ENCODE measurements around the gene RPL38. TPM values are rescaled to one million over a fixed set of nuclear protein-coding genes. Genes with fewer than 3 reads are reported as not detected.

The RPL38 gene
- total RNA-seq, 6 experiments from 2014 or later = 660 to 867 (median 812) TPM

DNA sequence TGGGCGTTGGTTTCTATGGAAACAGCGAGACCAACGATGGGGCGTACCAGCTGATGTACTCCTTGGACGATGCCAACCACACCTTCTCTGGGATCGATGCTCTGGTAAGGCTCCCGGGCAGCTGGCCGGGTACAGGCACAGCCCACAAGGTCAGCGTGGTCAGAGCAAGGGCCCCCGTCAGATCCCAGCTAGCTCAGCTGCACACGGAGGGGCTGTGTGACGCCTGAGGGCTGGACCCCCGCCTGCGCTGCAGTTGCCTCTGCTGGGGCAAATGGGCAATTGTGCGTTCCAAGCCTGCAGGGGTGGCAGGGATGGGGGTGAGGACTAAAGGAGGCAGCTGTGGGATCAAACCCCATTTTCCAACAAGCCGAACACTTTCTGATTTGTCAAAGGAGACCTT lies 27.4 kb downstream of the RPL38 start:
- Mint-ChIP-seq H3K27ac (no peak overlapping the region), H3K9me3 (no peaks in the 10 kb centered on the region), H3K36me3 (ENCODE audit: low read depth) (no peaks in the 10 kb centered on the region), H3K4me3 (no peak overlapping the region), H3K4me1 (ENCODE audit: low read depth) (no peaks in the 10 kb centered on the region), H3K27me3 (ENCODE audit: insufficient read depth) (peaks cover 7% of the 10 kb centered on the region)
- TF ChIP-seq, protein P1, sequence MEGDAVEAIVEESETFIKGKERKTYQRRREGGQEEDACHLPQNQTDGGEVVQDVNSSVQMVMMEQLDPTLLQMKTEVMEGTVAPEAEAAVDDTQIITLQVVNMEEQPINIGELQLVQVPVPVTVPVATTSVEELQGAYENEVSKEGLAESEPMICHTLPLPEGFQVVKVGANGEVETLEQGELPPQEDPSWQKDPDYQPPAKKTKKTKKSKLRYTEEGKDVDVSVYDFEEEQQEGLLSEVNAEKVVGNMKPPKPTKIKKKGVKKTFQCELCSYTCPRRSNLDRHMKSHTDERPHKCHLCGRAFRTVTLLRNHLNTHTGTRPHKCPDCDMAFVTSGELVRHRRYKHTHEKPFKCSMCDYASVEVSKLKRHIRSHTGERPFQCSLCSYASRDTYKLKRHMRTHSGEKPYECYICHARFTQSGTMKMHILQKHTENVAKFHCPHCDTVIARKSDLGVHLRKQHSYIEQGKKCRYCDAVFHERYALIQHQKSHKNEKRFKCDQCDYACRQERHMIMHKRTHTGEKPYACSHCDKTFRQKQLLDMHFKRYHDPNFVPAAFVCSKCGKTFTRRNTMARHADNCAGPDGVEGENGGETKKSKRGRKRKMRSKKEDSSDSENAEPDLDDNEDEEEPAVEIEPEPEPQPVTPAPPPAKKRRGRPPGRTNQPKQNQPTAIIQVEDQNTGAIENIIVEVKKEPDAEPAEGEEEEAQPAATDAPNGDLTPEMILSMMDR (IDR thresholded peaks at IDR 0.05) = no peak
- no peak for DNase-seq

DNA sequence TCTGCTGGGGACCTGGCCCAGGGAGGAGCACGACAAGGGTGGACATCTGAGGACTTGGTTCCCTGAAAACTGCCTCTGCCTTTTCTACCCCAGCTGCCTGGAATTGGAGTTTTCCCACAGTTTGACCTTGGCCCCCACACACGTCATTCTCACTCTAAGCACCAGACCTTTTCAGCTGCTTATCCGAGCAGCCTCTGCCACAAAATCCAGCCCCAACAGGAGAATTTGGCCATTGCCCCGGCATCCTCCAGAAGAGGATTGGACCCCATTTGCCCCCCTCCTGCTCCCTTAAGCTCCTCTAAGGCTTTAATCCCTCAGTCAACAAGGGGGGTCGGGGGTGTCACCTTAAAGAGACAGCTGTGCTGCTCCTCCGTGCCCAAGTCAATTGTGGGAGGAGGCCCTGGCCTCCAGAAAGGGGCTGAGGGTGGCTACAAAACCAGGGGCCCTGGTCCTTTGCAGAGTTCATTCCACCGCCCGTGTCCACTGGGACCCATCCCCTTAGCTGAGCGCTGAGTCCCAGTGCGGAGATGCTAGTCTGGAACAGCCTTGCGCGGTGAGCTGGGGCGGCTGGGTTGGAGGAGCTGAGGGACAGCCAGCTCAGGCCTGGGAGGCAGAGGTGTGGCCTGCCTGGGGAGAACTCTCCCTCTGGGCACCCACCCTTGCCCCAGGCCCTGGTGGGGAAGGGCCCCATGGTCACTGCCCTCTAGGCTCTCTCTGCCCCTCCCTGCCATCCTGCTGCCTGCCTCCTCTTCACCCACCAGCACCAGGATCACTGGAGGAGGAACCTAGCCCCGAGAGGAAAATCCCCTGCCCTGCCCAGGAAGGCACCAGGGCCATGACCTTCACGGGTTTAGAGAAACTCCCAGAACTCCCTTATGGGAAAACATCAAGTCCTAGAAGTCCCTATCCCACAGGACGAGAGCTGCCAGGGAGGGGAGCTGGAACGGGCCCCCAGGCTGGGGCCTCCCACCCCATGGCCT lies 28.7 kb downstream of the RPL38 start:
- Mint-ChIP-seq H3K27me3 (ENCODE audit: insufficient read depth) (peaks cover 7% of the 10 kb centered on the region), H3K4me3 (no peak overlapping the region), H3K4me1 (ENCODE audit: low read depth) (no peaks in the 10 kb centered on the region), H3K36me3 (ENCODE audit: low read depth) (no peaks in the 10 kb centered on the region), H3K27ac (no peak overlapping the region), H3K9me3 (no peaks in the 10 kb centered on the region)
- TF ChIP-seq, protein P1 (IDR thresholded peaks at IDR 0.05) = no peak
- DNase-seq = no peak

DNA sequence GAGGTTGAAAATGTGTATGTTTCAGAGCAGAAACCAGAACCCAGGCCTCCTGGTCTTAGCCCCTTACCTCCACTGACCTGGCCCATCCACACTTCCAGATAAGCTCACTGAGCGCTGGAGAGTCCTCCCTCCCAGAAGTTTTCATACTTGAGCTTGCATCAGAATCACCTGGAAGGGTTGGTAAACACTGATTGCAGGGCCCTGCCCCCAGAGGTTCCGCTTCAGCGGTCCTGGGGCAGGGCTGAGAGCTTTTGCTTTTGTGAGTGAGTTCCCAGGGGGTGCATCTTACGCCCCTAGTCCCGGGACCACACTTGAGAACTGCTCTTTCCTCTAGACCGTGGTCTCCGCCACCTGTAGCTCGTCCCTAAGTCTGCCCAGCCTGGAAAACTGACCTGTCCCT lies 30.5 kb downstream of the RPL38 start:
- H3K4me1 Mint-ChIP-seq (ENCODE audit: low read depth) = no peaks in the 10 kb centered on the region
- H3K27me3 Mint-ChIP-seq (ENCODE audit: insufficient read depth) = peaks cover 7% of the 10 kb centered on the region
- TF ChIP-seq, protein P1 (IDR thresholded peaks at IDR 0.05) = no peak
- no peaks in the 10 kb centered on the region for H3K9me3 Mint-ChIP-seq
- DNase-seq = no peak
- no peaks in the 10 kb centered on the region for H3K36me3 Mint-ChIP-seq (ENCODE audit: low read depth)
- H3K27ac Mint-ChIP-seq = no peak overlapping the region
- H3K4me3 Mint-ChIP-seq = no peak overlapping the region

DNA sequence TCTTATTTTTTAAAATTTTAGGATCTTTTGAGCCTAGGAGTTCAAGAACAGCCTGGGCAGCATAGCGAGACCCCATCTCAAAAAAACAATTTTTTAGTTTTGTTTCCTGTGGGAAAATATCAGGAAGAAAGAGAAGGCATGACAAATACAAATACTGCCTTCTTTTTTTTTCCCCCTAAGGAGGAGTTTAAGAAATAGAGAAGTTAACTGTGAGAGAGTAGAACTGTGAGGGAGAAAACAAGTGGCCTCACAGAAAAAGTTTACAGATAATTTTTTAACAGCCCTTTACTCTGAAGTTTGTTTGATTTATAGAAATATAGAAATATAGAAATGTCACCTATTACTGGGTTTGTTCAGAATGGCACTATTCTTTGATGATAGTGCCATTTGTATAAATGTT lies 31.0 kb downstream of the RPL38 start:
- DNase-seq = no peak
- no peaks in the 10 kb centered on the region for H3K9me3 Mint-ChIP-seq
- TF ChIP-seq, protein P1 (IDR thresholded peaks at IDR 0.05) = no peak
- no peak overlapping the region for H3K4me3 Mint-ChIP-seq
- H3K36me3 Mint-ChIP-seq (ENCODE audit: low read depth) = no peaks in the 10 kb centered on the region
- peaks cover 7% of the 10 kb centered on the region for H3K27me3 Mint-ChIP-seq (ENCODE audit: insufficient read depth)
- H3K4me1 Mint-ChIP-seq (ENCODE audit: low read depth) = no peaks in the 10 kb centered on the region
- no peak overlapping the region for H3K27ac Mint-ChIP-seq

DNA sequence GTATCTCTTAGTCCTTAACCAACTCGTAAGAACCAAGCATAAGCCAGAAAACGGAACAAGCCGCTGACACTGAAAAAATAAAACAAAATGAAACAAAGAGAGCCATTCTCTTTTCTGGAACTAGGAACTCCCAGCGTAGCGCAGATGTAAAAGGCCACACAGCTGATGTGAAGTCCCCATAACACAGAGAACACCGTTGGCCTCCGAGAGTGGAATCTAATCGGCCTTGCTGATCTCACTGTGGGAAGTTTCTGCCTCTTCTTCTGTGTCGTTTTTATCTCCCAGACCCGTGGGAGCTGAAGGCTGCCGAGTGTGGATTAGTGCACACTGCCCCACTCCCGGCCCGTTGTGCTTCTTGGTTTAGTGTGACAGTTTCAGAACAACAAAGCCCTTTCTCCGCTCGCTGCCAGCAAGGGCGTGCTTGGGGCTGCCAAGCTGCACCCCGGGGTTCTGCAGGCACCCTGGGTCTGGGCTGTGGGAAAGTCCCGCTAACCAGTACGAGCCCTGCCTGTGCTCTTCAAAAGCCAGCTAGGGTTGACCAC lies 31.6 kb downstream of the RPL38 start:
- H3K36me3 Mint-ChIP-seq (ENCODE audit: low read depth) = no peaks in the 10 kb centered on the region
- no peaks in the 10 kb centered on the region for H3K4me1 Mint-ChIP-seq (ENCODE audit: low read depth)
- DNase-seq = no peak
- H3K9me3 Mint-ChIP-seq = no peaks in the 10 kb centered on the region
- H3K4me3 Mint-ChIP-seq = peak overlapping the region; percentile 7; the same call in 1 of the 2 replicates
- peaks cover 7% of the 10 kb centered on the region for H3K27me3 Mint-ChIP-seq (ENCODE audit: insufficient read depth)
- TF ChIP-seq, protein P1 (IDR thresholded peaks at IDR 0.05) = no peak
- H3K27ac Mint-ChIP-seq = no peak overlapping the region
